ENCODE data around the gene CBFA2T3. TPM values are rescaled to one million over a fixed set of nuclear protein-coding genes. Genes with fewer than 3 reads are reported as not detected.

CBFA2T3 gene
- total and polyA plus RNA-seq, 2 of the 8 experiments (the other 6 are each of a cell fraction or from before 2014, with no cell fraction given) = 0.51 to 1.3 TPM

GRCh38 chr16:88881675-88882357 is 95.2 kb downstream of the CBFA2T3 start (continued):
- TF ChIP-seq CTCF (IDR thresholded peaks at IDR 0.05; ENCODE audit: control extremely low read depth in 1 of 3, insufficient read depth in 1 of 3, low read depth in 1 of 3, low read length in 3 of 3) (no peak), E2F6 (IDR thresholded peaks at IDR 0.05) (no peak)
